OCI-M2 (cell line): Measurements from ENCODE around the gene CPXM2.

Source experiments
- DNase-seq: peaks from one replicate; lab custom pipeline; 2025; ENCODE audit not compliant: unreplicated experiment; lab: John Stamatoyannopoulos, UW

Gene CPXM2

GRCh38 chr10:123848564-123849457, 42.8 kb downstream of the CPXM2 start:
- no peak for DNase-seq

GRCh38 chr10:123847686-123848432, 43.7 kb downstream of the CPXM2 start:
- DNase-seq, result no peak

- no peak for DNase-seq
Measured at GRCh38 chr10:123843835-123844234, 47.8 kb downstream of the CPXM2 start.

GRCh38 chr10:123842692-123843385, 48.8 kb downstream of the CPXM2 start:
- no peak for DNase-seq

GRCh38 chr10:123841560-123841959, 50.0 kb downstream of the CPXM2 start:
- DNase-seq, result no peak

- DNase-seq, result no peak
Measured at GRCh38 chr10:123841115-123841514, 50.5 kb downstream of the CPXM2 start.

GRCh38 chr10:123840714-123841113, 50.9 kb downstream of the CPXM2 start:
- DNase-seq, result no peak

- no peak for DNase-seq
Measured at GRCh38 chr10:123838596-123839310, 52.9 kb downstream of the CPXM2 start.

- no peak for DNase-seq
Measured at GRCh38 chr10:123837756-123838155, 53.9 kb downstream of the CPXM2 start.

GRCh38 chr10:123836418-123837145, 55.0 kb downstream of the CPXM2 start:
- DNase-seq, result no peak

GRCh38 chr10:123835575-123835974, 56.0 kb downstream of the CPXM2 start:
- no peak for DNase-seq

- no peak for DNase-seq
Measured at GRCh38 chr10:123833170-123833850, 58.3 kb downstream of the CPXM2 start.

- no peak for DNase-seq
Measured at GRCh38 chr10:123831259-123831658, 60.3 kb downstream of the CPXM2 start.

- DNase-seq, result no peak
Measured at GRCh38 chr10:123821136-123821535, 70.5 kb downstream of the CPXM2 start.

GRCh38 chr10:123809632-123810031, 82.0 kb downstream of the CPXM2 start:
- DNase-seq, result no peak

GRCh38 chr10:123808906-123809305, 82.7 kb downstream of the CPXM2 start:
- no peak for DNase-seq

GRCh38 chr10:123808286-123808685, 83.3 kb downstream of the CPXM2 start:
- no peak for DNase-seq

- DNase-seq, result no peak
Measured at GRCh38 chr10:123807444-123808035, 84.1 kb downstream of the CPXM2 start.

- no peak for DNase-seq
Measured at GRCh38 chr10:123804716-123805115, 86.9 kb downstream of the CPXM2 start.
